ENCODE results near the gene C17orf75. TPM values are rescaled to one million over a fixed set of nuclear protein-coding genes. Genes with fewer than 3 reads are reported as not detected.

Gene C17orf75
- total RNA-seq, 2 experiments from 2014 or later = 66.1 to 70.9 TPM

- Histone ChIP-seq H3K79me2 (ENCODE audit: insufficient read depth, low read depth, low read length) (no peaks in the 10 kb centered on the region), H3K36me3 (ENCODE audit: insufficient read depth, low read length) (peaks cover 50% of the 10 kb centered on the region), H2AFZ (ENCODE audit: low read length) (no peak overlapping the region), H3K9me3 (ENCODE audit: low read length) (no peaks in the 10 kb centered on the region), H4K20me1 (ENCODE audit: insufficient read depth, low read length) (no peaks in the 10 kb centered on the region), H3K4me2 (ENCODE audit: low read length) (no peak overlapping the region), H3K4me3 (ENCODE audit: low read depth, low read length, poor library complexity, severe bottlenecking) (no peak overlapping the region), H3K4me1 (ENCODE audit: insufficient read depth, low read length, poor library complexity, severe bottlenecking) (peaks cover 18% of the 10 kb centered on the region), H3K9me2 (ENCODE audit: insufficient read depth, low read length) (no peaks in the 10 kb centered on the region), H3K27ac (ENCODE audit: low read depth, low read length, poor library complexity, severe bottlenecking) (no peak overlapping the region)
- POLR2A ChIA-PET = interaction anchor here (0.6 to 1.3 kb wide), 2 partner anchors 8 to 87 kb away, joined by 3 read pairs; no protein-coding TSS in a partner anchor
- TF ChIP-seq CTCF (conservative IDR thresholded peaks at IDR 0.05; ENCODE audit: low read length) = no peak
- no peak for TF ChIP-seq EZH2phosphoT487 (IDR thresholded peaks at IDR 0.05; ENCODE audit: borderline replicate concordance, low read depth, low read length)
- intact Hi-C loops (cut with micrococcal nuclease; ENCODE audit: unreplicated experiment) = no loop called here
- CTCF ChIA-PET (ENCODE audit: unreplicated experiment) = no interaction called here
- DNase-seq (ENCODE audit: low spot score) = no peak
- BruUV-seq (replicated peaks) = no TSS peak
Measured at GRCh38 chr17:32331243-32332040, 10.5 kb downstream of the C17orf75 start.

- Histone ChIP-seq H4K20me1 (ENCODE audit: insufficient read depth, low read length) (no peaks in the 10 kb centered on the region), H2AFZ (ENCODE audit: low read length) (no peak overlapping the region), H3K4me2 (ENCODE audit: low read length) (no peak overlapping the region), H3K9me2 (ENCODE audit: insufficient read depth, low read length) (no peaks in the 10 kb centered on the region), H3K27ac (ENCODE audit: low read depth, low read length, poor library complexity, severe bottlenecking) (no peak overlapping the region), H3K79me2 (ENCODE audit: insufficient read depth, low read depth, low read length) (no peaks in the 10 kb centered on the region), H3K9me3 (ENCODE audit: low read length) (no peaks in the 10 kb centered on the region), H3K36me3 (ENCODE audit: insufficient read depth, low read length) (peaks cover 37% of the 10 kb centered on the region), H3K4me3 (ENCODE audit: low read depth, low read length, poor library complexity, severe bottlenecking) (no peak overlapping the region), H3K4me1 (ENCODE audit: insufficient read depth, low read length, poor library complexity, severe bottlenecking) (peaks cover 18% of the 10 kb centered on the region)
- CTCF ChIA-PET (ENCODE audit: unreplicated experiment) = no interaction called here
- TF ChIP-seq EZH2phosphoT487 (IDR thresholded peaks at IDR 0.05; ENCODE audit: borderline replicate concordance, low read depth, low read length) (no peak), CTCF (conservative IDR thresholded peaks at IDR 0.05; ENCODE audit: low read length) (no peak)
- BruUV-seq (replicated peaks) = no TSS peak
- DNase-seq (ENCODE audit: low spot score) = no peak
- POLR2A ChIA-PET = interaction anchor here (0.7 kb wide), 1 partner anchor 255 kb away, joined by 3 read pairs; no protein-coding TSS in a partner anchor
- intact Hi-C loops (cut with micrococcal nuclease; ENCODE audit: unreplicated experiment) = no loop called here
Measured at GRCh38 chr17:32330147-32330546, 11.8 kb downstream of the C17orf75 start.

GRCh38 chr17:32327911-32328310 lies 14.1 kb downstream of the C17orf75 start:
- H3K27ac ChIP-seq (ENCODE audit: low read depth, low read length, poor library complexity, severe bottlenecking) = no peak overlapping the region
- no peaks in the 10 kb centered on the region for H3K79me2 ChIP-seq (ENCODE audit: insufficient read depth, low read depth, low read length)
- peaks cover 15% of the 10 kb centered on the region for H3K36me3 ChIP-seq (ENCODE audit: insufficient read depth, low read length)
- no peaks in the 10 kb centered on the region for H3K9me3 ChIP-seq (ENCODE audit: low read length)
- intact Hi-C loops (cut with micrococcal nuclease; ENCODE audit: unreplicated experiment) = no loop called here
- H4K20me1 ChIP-seq (ENCODE audit: insufficient read depth, low read length) = no peaks in the 10 kb centered on the region
- DNase-seq (ENCODE audit: low spot score) = no peak
- H2AFZ ChIP-seq (ENCODE audit: low read length) = no peak overlapping the region
- BruUV-seq (replicated peaks) = no TSS peak
- ChIA-PET POLR2A (interaction anchor here (0.6 to 1.4 kb wide), 3 partner anchors 17 to 67 kb away, joined by 3 to 6 read pairs (median 4); no protein-coding TSS in a partner anchor), CTCF (ENCODE audit: unreplicated experiment) (no interaction called here)
- no peaks in the 10 kb centered on the region for H3K9me2 ChIP-seq (ENCODE audit: insufficient read depth, low read length)
- H3K4me2 ChIP-seq (ENCODE audit: low read length) = no peak overlapping the region
- TF ChIP-seq CTCF (conservative IDR thresholded peaks at IDR 0.05; ENCODE audit: low read length) = no peak
- TF ChIP-seq EZH2phosphoT487 (IDR thresholded peaks at IDR 0.05; ENCODE audit: borderline replicate concordance, low read depth, low read length) = no peak
- H3K4me1 ChIP-seq (ENCODE audit: insufficient read depth, low read length, poor library complexity, severe bottlenecking) = peaks cover 26% of the 10 kb centered on the region
- no peak overlapping the region for H3K4me3 ChIP-seq (ENCODE audit: low read depth, low read length, poor library complexity, severe bottlenecking)
